Hepatocyte (in vitro differentiated cells): Measurements from ENCODE around the gene LINC00237. TPM values are rescaled to one million over a fixed set of nuclear protein-coding genes. Genes with fewer than 3 reads are reported as not detected.

Experiments
- DNase-seq: peaks from one replicate; pipeline ENCODE4 v3.0.0-alpha.2; 2016; ENCODE audit warnings: low spot score
- H2AFZ ChIP-seq: fragments of 200-600 bp; sonication (generic); 2 replicates; pipeline ENCODE4 v1.6.0; 2016; ENCODE audit warnings: antibody characterized with exemption, mild to moderate bottlenecking
- H3K27ac ChIP-seq: fragments of 200-600 bp; sonication (generic); 2 replicates; pipeline ENCODE4 v1.5.1; 2016; ENCODE audit warnings: mild to moderate bottlenecking
- H3K27me3 ChIP-seq: fragments of 200-600 bp; sonication (generic); 2 replicates; pipeline ENCODE4 v1.6.1; 2016
- H3K36me3 ChIP-seq: fragments of 200-600 bp; sonication (generic); replicated peaks from 2 replicates; pipeline ENCODE4 v1.5.1; 2016; ENCODE audit warnings: low read depth; ENCODE audit not compliant: insufficient read depth
- H3K4me1 ChIP-seq: fragments of 200-600 bp; sonication (generic); 2 replicates; pipeline ENCODE4 v1.5.1; 2016; ENCODE audit warnings: mild to moderate bottlenecking, moderate library complexity; ENCODE audit not compliant: insufficient read depth
- H3K4me2 ChIP-seq: fragments of 200-600 bp; sonication (generic); 2 replicates; pipeline ENCODE4 v1.6.0; 2016
- H3K4me3 ChIP-seq: fragments of 200-600 bp; sonication (generic); 2 replicates; pipeline ENCODE4 v1.5.1; 2016; ENCODE audit warnings: mild to moderate bottlenecking
- H3K79me2 ChIP-seq: fragments of 200-600 bp; sonication (generic); 2 replicates; pipeline ENCODE4 v1.6.0; 2017; ENCODE audit warnings: mild to moderate bottlenecking
- H3K9me2 ChIP-seq: fragments of 200-600 bp; sonication (generic); replicated peaks from 2 replicates; pipeline ENCODE4 v1.6.0; 2017; ENCODE audit warnings: mild to moderate bottlenecking; ENCODE audit not compliant: insufficient read depth
- H3K9me3 ChIP-seq: fragments of 200-600 bp; sonication (generic); 2 replicates; pipeline ENCODE4 v1.5.1; 2016; ENCODE audit warnings: low read depth, mild to moderate bottlenecking
- H4K20me1 ChIP-seq: fragments of 200-600 bp; sonication (generic); 2 replicates; pipeline ENCODE4 v1.6.0; 2016; ENCODE audit warnings: mild to moderate bottlenecking; ENCODE audit not compliant: insufficient read depth, poor library complexity, severe bottlenecking
- EZH2 ChIP-seq: fragments of 200-600 bp; sonication (generic); IDR thresholded peaks from 2 replicates; pipeline ENCODE4 v1.6.1; 2016; ENCODE audit warnings: antibody characterized with exemption, mild to moderate bottlenecking, borderline replicate concordance
- EZH2phosphoT487 ChIP-seq: fragments of 200-600 bp; sonication (generic); IDR thresholded peaks from one replicate; pipeline ENCODE4 v1.6.1; 2018; ENCODE audit warnings: antibody characterized with exemption, mild to moderate bottlenecking, low read depth, moderate library complexity; ENCODE audit not compliant: unreplicated experiment, severe bottlenecking
- WGBS: methylation state at CpG from one replicate; pipeline ENCODE4 v1.1.6; 2016; ENCODE audit warnings: low lambda C conversion rate; ENCODE audit errors: missing lambda C conversion rate; 5-methylcytosine and 5-hydroxymethylcytosine counted together
- polyA plus RNA-seq: library from polyadenylated mRNA; unstranded; fragments of >200 nt; fragmentation: Nextera tagmentation; extraction: Ambion mirVana; gene quantifications from 2 replicates; pipeline ENCODE4 v1.2.1, GENCODE V29; 2016
- total RNA-seq: library from RNA; depleted of rRNA; stranded (reverse); fragments of >200 nt; gene quantifications from 2 replicates; pipeline ENCODE4 v1.2.3, GENCODE V29; 2014
- TF ChIP-seq, protein P1 (sequence below): fragments of 200-600 bp; sonication (generic); IDR thresholded peaks from 2 replicates; pipeline ENCODE4 v1.5.1; 2016; ENCODE audit warnings: antibody characterized with exemption, mild to moderate bottlenecking; ENCODE audit not compliant: poor library complexity

Gene LINC00237
- total and polyA plus RNA-seq, 2 experiments from 2014 or later, result not detected

DNA sequence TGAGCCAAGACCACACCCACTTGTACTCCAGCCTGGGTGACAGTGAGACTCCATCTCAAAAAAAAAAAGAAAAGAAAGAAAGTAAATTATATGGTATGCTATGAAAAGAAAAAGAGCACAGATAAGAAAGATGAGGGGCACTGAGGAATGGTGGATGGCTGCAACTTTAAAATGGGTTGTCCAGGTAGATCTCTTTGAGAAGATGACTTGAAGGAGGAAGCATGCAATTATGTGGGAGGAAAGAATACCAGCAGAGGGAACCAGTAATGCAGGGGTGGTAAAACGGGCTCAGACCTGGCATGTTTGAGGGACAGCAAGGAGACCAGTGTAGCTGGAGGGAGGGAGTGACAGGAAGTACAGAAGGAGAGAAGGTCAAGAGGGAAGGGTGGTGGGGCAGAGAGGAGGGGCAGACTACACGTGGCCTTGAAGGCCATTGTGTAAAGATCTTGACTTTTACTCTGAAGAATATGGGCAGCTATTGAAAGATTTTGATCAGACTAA, 22.3 kb downstream of the LINC00237 start:
- H3K9me3 ChIP-seq, result no peaks in the 10 kb centered on the region
- TF ChIP-seq EZH2 (no peak), EZH2phosphoT487 (no peak)
- TF ChIP-seq, protein P1, sequence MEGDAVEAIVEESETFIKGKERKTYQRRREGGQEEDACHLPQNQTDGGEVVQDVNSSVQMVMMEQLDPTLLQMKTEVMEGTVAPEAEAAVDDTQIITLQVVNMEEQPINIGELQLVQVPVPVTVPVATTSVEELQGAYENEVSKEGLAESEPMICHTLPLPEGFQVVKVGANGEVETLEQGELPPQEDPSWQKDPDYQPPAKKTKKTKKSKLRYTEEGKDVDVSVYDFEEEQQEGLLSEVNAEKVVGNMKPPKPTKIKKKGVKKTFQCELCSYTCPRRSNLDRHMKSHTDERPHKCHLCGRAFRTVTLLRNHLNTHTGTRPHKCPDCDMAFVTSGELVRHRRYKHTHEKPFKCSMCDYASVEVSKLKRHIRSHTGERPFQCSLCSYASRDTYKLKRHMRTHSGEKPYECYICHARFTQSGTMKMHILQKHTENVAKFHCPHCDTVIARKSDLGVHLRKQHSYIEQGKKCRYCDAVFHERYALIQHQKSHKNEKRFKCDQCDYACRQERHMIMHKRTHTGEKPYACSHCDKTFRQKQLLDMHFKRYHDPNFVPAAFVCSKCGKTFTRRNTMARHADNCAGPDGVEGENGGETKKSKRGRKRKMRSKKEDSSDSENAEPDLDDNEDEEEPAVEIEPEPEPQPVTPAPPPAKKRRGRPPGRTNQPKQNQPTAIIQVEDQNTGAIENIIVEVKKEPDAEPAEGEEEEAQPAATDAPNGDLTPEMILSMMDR, result no peak
- no peak overlapping the region for H3K4me3 ChIP-seq
- H3K4me2 ChIP-seq, result no peak overlapping the region
- no peaks in the 10 kb centered on the region for H3K4me1 ChIP-seq
- H4K20me1 ChIP-seq, result no peaks in the 10 kb centered on the region
- H3K27me3 ChIP-seq, result peaks cover 18% of the 10 kb centered on the region
- DNase-seq, result no peak
- H3K79me2 ChIP-seq, result no peaks in the 10 kb centered on the region
- 50% methylated on average over 2 of the region's 2 CpGs for WGBS
- H3K36me3 ChIP-seq, result no peaks in the 10 kb centered on the region
- no peaks in the 10 kb centered on the region for H3K9me2 ChIP-seq
- H3K27ac ChIP-seq, result no peak overlapping the region
- H2AFZ ChIP-seq, result no peak overlapping the region

DNA sequence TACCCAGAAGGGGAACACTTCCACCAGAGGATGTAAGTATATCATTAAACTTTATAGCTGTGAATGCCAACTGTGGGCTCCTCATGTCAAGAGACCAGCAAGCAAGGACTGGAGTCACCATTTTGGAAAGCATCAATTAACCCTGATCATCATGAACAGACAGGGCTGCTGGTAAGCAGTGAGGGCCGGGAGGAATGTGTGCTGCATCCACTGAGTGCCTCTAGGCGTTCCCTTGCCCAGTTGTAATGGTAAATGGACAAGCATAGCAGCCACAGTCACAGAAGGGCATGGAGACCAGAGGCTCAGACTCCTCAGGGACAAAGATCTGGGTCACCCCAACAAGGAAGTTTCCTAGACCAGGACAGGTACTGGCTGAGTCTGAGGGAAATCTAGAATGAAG, 23.6 kb downstream of the LINC00237 start:
- WGBS, result 57% methylated on average over 2 of the region's 2 CpGs
- TF ChIP-seq, protein P1, result no peak
- TF ChIP-seq EZH2phosphoT487 (no peak), EZH2 (no peak)
- DNase-seq, result no peak

DNA sequence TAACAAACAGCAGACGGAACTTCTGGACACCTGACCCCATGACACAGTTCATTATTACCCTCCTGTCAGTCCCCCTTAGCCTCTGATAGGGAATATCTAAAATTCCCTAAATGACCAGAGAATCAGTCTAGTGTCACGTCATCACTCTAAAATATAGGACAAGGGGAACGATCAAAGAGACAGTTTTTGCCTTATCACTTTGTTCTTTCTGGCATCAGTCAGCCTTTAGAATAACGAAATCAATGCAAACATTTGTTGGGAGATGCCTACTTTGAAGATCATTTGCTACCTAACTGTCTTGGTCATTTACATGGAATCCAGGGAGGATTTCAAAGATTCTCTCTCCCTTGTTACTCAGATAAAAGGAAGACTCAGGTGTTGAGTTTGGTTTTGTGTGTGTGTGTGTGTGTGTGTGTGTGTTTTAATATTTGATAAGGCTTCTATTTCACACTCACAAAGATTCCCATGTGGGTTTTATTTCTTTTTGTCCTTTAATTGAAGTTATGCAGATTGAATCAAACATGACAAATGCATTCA, 28.3 kb downstream of the LINC00237 start:
- 69% methylated on average over 4 of the region's 4 CpGs for WGBS

More for the DNA sequence above, 23.6 kb downstream of the LINC00237 start:
- H3K36me3 ChIP-seq, result no peaks in the 10 kb centered on the region
- peaks cover 5% of the 10 kb centered on the region for H3K27me3 ChIP-seq
- no peaks in the 10 kb centered on the region for H3K4me1 ChIP-seq
- H4K20me1 ChIP-seq, result no peaks in the 10 kb centered on the region
- no peak overlapping the region for H3K27ac ChIP-seq
- H3K79me2 ChIP-seq, result no peaks in the 10 kb centered on the region
- no peaks in the 10 kb centered on the region for H3K9me3 ChIP-seq
- H3K4me3 ChIP-seq, result no peak overlapping the region
- no peaks in the 10 kb centered on the region for H3K9me2 ChIP-seq
- H3K4me2 ChIP-seq, result no peak overlapping the region
- no peak overlapping the region for H2AFZ ChIP-seq

More for the DNA sequence above, 28.3 kb downstream of the LINC00237 start:
- Histone ChIP-seq H3K4me1 (no peaks in the 10 kb centered on the region), H3K27me3 (no peaks in the 10 kb centered on the region), H3K9me2 (no peaks in the 10 kb centered on the region), H4K20me1 (no peaks in the 10 kb centered on the region), H3K79me2 (no peaks in the 10 kb centered on the region), H3K4me3 (no peak overlapping the region), H3K36me3 (no peaks in the 10 kb centered on the region), H2AFZ (no peak overlapping the region), H3K9me3 (no peaks in the 10 kb centered on the region), H3K27ac (no peak overlapping the region), H3K4me2 (no peak overlapping the region)
- DNase-seq, result no peak
- TF ChIP-seq EZH2, result no peak
- TF ChIP-seq EZH2phosphoT487, result no peak
- TF ChIP-seq, protein P1, result no peak
